GM23338 (cell line): ENCODE results near the gene EDA2R. TPM values are rescaled to one million over a fixed set of nuclear protein-coding genes. Genes with fewer than 3 reads are reported as not detected.

Experiments used
- ATAC-seq: fragments of 200-7000 bp; cut with Tn5 transposase; 3 replicates; pipeline ENCODE4 v1.9.1; 2020
- DNase-seq: peaks from one replicate; pipeline ENCODE4 v3.0.0-alpha.2; 2015; ENCODE audit warnings: low spot score
- H2AFZ ChIP-seq: fragments of 200-600 bp; sonication (generic); 2 replicates; pipeline ENCODE4 v1.8.0; 2016; ENCODE audit warnings: antibody characterized with exemption, mild to moderate bottlenecking, moderate library complexity
- H3F3A ChIP-seq: fragments of 200-600 bp; sonication (generic); replicated peaks from 2 replicates; pipeline ENCODE4 v1.8.0; 2017; ENCODE audit warnings: antibody characterized with exemption, mixed run types, low read depth
- H3K27ac ChIP-seq: fragments of 200-600 bp; sonication (generic); 2 replicates; pipeline ENCODE4 v1.6.1; 2016; ENCODE audit warnings: low read depth
- H3K27me3 ChIP-seq: fragments of 200-600 bp; sonication (generic); 2 replicates; pipeline ENCODE4 v1.8.0; 2016; ENCODE audit warnings: mild to moderate bottlenecking, mixed run types, moderate library complexity; ENCODE audit not compliant: insufficient read depth
- H3K36me3 ChIP-seq: fragments of 200-600 bp; sonication (generic); 2 replicates; pipeline ENCODE4 v1.8.0; 2016; ENCODE audit warnings: mild to moderate bottlenecking; ENCODE audit not compliant: insufficient read depth
- H3K4me1 ChIP-seq: fragments of 200-600 bp; sonication (generic); 2 replicates; pipeline ENCODE4 v1.8.0; 2016; ENCODE audit warnings: mild to moderate bottlenecking, moderate library complexity; ENCODE audit not compliant: insufficient read depth
- H3K4me2 ChIP-seq: fragments of 200-600 bp; sonication (generic); 2 replicates; pipeline ENCODE4 v1.7.1; 2017; ENCODE audit warnings: mixed run types
- H3K4me3 ChIP-seq: fragments of 200-600 bp; sonication (generic); 2 replicates; pipeline ENCODE4 v1.6.1; 2016; ENCODE audit warnings: mixed run types
- H3K79me2 ChIP-seq: fragments of 200-600 bp; sonication (generic); replicated peaks from 2 replicates; pipeline ENCODE4 v1.8.0; 2017; ENCODE audit warnings: mild to moderate bottlenecking; ENCODE audit not compliant: insufficient read depth
- H3K9me2 ChIP-seq: fragments of 200-600 bp; sonication (generic); 2 replicates; pipeline ENCODE4 v1.8.0; 2017; ENCODE audit not compliant: insufficient read depth
- H4K20me1 ChIP-seq: fragments of 200-600 bp; sonication (generic); replicated peaks from 2 replicates; pipeline ENCODE4 v1.8.0; 2017; ENCODE audit warnings: mild to moderate bottlenecking; ENCODE audit not compliant: insufficient read depth
- H3K27ac Mint-ChIP-seq: 2 replicates; pipeline ENCODE4 v1.8.0; 2020; ENCODE audit warnings: inconsistent platforms, mild to moderate bottlenecking, moderate library complexity, mixed read lengths
- H3K27me3 Mint-ChIP-seq: 3 replicates; pipeline ENCODE4 v1.8.0; 2022; ENCODE audit warnings: low read depth, mild to moderate bottlenecking, moderate library complexity, mixed read lengths, inconsistent platforms; ENCODE audit not compliant: insufficient read depth, poor library complexity
- H3K36me3 Mint-ChIP-seq: 3 replicates; pipeline ENCODE4 v1.8.0; 2021; ENCODE audit warnings: low read depth, mild to moderate bottlenecking, inconsistent platforms, moderate library complexity, mixed read lengths
- H3K4me1 Mint-ChIP-seq: 3 replicates; pipeline ENCODE4 v1.8.0; 2020; ENCODE audit warnings: mild to moderate bottlenecking, inconsistent platforms, mixed read lengths
- H3K4me3 Mint-ChIP-seq: 3 replicates; pipeline ENCODE4 v1.8.0; 2021; ENCODE audit warnings: moderate library complexity, mild to moderate bottlenecking, inconsistent platforms, mixed read lengths
- H3K9me3 Mint-ChIP-seq: 3 replicates; pipeline ENCODE4 v1.8.0; 2020; ENCODE audit warnings: moderate library complexity, mild to moderate bottlenecking, inconsistent platforms, mixed read lengths
- CREB1 ChIP-seq: fragments of 250-450 bp; sonication (Bioruptor Pico); IDR thresholded peaks from 2 replicates; pipeline ENCODE4 v1.5.0; 2020; ENCODE audit warnings: low read depth, mild to moderate bottlenecking, moderate library complexity
- CTCF ChIP-seq, 2 experiments: fragments of 200-600 bp in 1 of 2; sonication (generic) in 1 of 2; conservative IDR thresholded peaks; 2 replicates each; pipeline versions ENCODE4 v1.5.1 to v1.6.1; 2016 to 2017; ENCODE audit warnings: antibody characterized with exemption in 2 of 2, low read depth in 2 of 2, mild to moderate bottlenecking in 2 of 2, moderate library complexity in 1 of 2
- ETS1 ChIP-seq: IDR thresholded peaks from 2 replicates; pipeline ENCODE4 v1.6.1; 2016; ENCODE audit warnings: antibody characterized with exemption
- EZH2 ChIP-seq: fragments of 200-600 bp; sonication (generic); IDR thresholded peaks from one replicate; pipeline ENCODE4 v1.8.0; 2017; ENCODE audit warnings: antibody characterized with exemption, mild to moderate bottlenecking, low read depth; ENCODE audit not compliant: unreplicated experiment
- EZH2phosphoT487 ChIP-seq: fragments of 200-600 bp; sonication (generic); IDR thresholded peaks from one replicate; pipeline ENCODE4 v1.8.1; 2018; ENCODE audit warnings: antibody characterized with exemption; ENCODE audit not compliant: unreplicated experiment
- JUNB ChIP-seq: IDR thresholded peaks from one replicate; pipeline ENCODE4 v1.6.1; 2016; ENCODE audit warnings: antibody characterized with exemption; ENCODE audit not compliant: unreplicated experiment
- NANOG ChIP-seq: IDR thresholded peaks from 2 replicates; pipeline ENCODE4 v1.6.1; 2016; ENCODE audit warnings: antibody characterized with exemption, borderline replicate concordance
- POLR2AphosphoS5 ChIP-seq: IDR thresholded peaks from 2 replicates; pipeline ENCODE4 v1.6.1; 2016; ENCODE audit warnings: antibody characterized with exemption, low read depth
- STAT1 ChIP-seq: IDR thresholded peaks from one replicate; pipeline ENCODE4 v1.6.1; 2016; ENCODE audit warnings: antibody characterized with exemption; ENCODE audit not compliant: unreplicated experiment
- ZNF331 ChIP-seq: fragments of 250-450 bp; sonication (Bioruptor Pico); IDR thresholded peaks from 2 replicates; pipeline ENCODE4 v1.5.0; 2020; ENCODE audit warnings: low read depth, mild to moderate bottlenecking, moderate library complexity
- ZNF462 ChIP-seq: fragments of 250-450 bp; sonication (Bioruptor Pico); IDR thresholded peaks from 2 replicates; pipeline ENCODE4 v1.5.0; 2020; ENCODE audit warnings: mild to moderate bottlenecking, moderate library complexity
- polyA plus RNA-seq: library from polyadenylated mRNA; unstranded; fragments of >200 nt; fragmentation: Nextera tagmentation; extraction: Ambion mirVana; gene quantifications from 2 replicates; pipeline ENCODE4 v1.2.1, GENCODE V29; 2016
- total RNA-seq: library from RNA; depleted of rRNA; stranded (reverse); fragments of >200 nt; shearing (Covaris generic); gene quantifications from 2 replicates; pipeline ENCODE4 v1.2.3, GENCODE V29; 2014
- TF ChIP-seq, protein P1 (sequence below): IDR thresholded peaks from one replicate; pipeline ENCODE4 v1.6.1; 2018; ENCODE audit warnings: antibody characterized with exemption; ENCODE audit not compliant: unreplicated experiment

Gene EDA2R
- total and polyA plus RNA-seq, 2 experiments from 2014 or later, result 6.0 to 9.6 TPM

DNA sequence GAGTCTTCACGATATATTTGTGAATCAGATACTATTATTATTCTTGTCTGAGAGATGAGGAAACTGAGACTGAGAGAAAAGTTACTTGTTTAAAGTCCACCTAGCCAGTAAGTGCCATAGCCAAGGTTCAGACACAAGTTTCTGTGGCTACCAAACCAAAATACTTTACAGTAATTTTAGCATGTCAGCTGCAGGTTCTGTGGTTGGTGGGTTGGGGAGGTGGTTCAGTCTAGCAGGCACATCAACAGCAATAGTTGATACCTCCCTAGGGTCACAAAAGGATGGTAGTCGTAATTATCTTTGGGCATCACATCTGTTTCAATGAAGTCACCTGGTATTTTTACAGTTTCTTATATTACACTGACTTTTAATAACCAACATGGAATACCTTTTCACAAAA lies 35.6 kb upstream of the EDA2R start (continued):
- no peak for TF ChIP-seq CTCF (conservative IDR thresholded peaks at IDR 0.05; ENCODE audit: low read depth in 2 of 2)
- TF ChIP-seq JUNB, result no peak
- no peak for TF ChIP-seq CREB1
- no peak for TF ChIP-seq ZNF331
- TF ChIP-seq ETS1, result no peak

DNA sequence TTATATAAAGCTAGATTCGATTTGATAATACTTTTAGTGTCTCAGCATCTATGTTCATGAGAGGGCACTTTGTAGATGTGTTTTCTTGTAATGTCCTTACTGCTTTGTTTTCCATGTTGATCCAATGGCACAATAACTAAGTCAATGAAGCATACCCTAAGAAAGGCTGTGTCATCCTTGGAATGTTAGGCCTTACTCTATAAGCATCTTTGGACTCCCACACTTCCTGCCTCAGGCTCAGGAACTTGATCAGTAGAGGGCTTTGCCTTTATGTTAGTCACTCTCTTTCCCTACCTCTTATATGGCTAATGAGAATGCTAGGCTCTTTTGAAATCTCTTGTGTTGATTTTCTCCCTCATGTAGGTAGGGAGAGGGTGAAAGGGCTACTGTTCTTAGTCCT lies 33.2 kb upstream of the EDA2R start:
- no peak overlapping the region for H3K4me2 ChIP-seq
- no peak overlapping the region for H3K4me3 Mint-ChIP-seq
- no peaks in the 10 kb centered on the region for H3K27me3 Mint-ChIP-seq
- DNase-seq (no peak), ATAC-seq (no peak)
- no peaks in the 10 kb centered on the region for H3K4me1 Mint-ChIP-seq
- H3K4me1 ChIP-seq, result no peaks in the 10 kb centered on the region
- no peak overlapping the region for H3K27ac Mint-ChIP-seq
- no peak overlapping the region for H2AFZ ChIP-seq
- no peaks in the 10 kb centered on the region for H3K36me3 ChIP-seq
- H3K4me3 ChIP-seq, result no peak overlapping the region
- no peaks in the 10 kb centered on the region for H3F3A ChIP-seq
- H3K27ac ChIP-seq, result no peak overlapping the region
- no peaks in the 10 kb centered on the region for H3K27me3 ChIP-seq
- no peaks in the 10 kb centered on the region for H3K36me3 Mint-ChIP-seq
- H3K9me3 Mint-ChIP-seq, result peaks cover 12% of the 10 kb centered on the region; the same call in 1 of the 3 replicates
- H4K20me1 ChIP-seq, result no peaks in the 10 kb centered on the region
- H3K9me2 ChIP-seq, result no peaks in the 10 kb centered on the region
- H3K79me2 ChIP-seq, result no peaks in the 10 kb centered on the region
- TF ChIP-seq ZNF462 (CRISPR knock-in tag) (no peak), ETS1 (no peak), JUNB (no peak), STAT1 (no peak), POLR2AphosphoS5 (no peak), EZH2phosphoT487 (no peak), NANOG (no peak), CREB1 (no peak), EZH2 (no peak)
- TF ChIP-seq, protein P1, sequence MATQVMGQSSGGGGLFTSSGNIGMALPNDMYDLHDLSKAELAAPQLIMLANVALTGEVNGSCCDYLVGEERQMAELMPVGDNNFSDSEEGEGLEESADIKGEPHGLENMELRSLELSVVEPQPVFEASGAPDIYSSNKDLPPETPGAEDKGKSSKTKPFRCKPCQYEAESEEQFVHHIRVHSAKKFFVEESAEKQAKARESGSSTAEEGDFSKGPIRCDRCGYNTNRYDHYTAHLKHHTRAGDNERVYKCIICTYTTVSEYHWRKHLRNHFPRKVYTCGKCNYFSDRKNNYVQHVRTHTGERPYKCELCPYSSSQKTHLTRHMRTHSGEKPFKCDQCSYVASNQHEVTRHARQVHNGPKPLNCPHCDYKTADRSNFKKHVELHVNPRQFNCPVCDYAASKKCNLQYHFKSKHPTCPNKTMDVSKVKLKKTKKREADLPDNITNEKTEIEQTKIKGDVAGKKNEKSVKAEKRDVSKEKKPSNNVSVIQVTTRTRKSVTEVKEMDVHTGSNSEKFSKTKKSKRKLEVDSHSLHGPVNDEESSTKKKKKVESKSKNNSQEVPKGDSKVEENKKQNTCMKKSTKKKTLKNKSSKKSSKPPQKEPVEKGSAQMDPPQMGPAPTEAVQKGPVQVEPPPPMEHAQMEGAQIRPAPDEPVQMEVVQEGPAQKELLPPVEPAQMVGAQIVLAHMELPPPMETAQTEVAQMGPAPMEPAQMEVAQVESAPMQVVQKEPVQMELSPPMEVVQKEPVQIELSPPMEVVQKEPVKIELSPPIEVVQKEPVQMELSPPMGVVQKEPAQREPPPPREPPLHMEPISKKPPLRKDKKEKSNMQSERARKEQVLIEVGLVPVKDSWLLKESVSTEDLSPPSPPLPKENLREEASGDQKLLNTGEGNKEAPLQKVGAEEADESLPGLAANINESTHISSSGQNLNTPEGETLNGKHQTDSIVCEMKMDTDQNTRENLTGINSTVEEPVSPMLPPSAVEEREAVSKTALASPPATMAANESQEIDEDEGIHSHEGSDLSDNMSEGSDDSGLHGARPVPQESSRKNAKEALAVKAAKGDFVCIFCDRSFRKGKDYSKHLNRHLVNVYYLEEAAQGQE, result no peak
